ENCODE measurements around the gene GAREM1. TPM values are rescaled to one million over a fixed set of nuclear protein-coding genes. Genes with fewer than 3 reads are reported as not detected.
"Not testable (repeated sequence)": the region's sequence is repeated elsewhere in the genome, so short reads cannot be mapped to it uniquely, and the experiment has no call there.

Gene GAREM1
- total RNA-seq, 5 donors from 2014 or later (not counting 1 experiment from before 2014, with no cell fraction given): 0.26 to 0.41 (median 0.33) TPM

DNA sequence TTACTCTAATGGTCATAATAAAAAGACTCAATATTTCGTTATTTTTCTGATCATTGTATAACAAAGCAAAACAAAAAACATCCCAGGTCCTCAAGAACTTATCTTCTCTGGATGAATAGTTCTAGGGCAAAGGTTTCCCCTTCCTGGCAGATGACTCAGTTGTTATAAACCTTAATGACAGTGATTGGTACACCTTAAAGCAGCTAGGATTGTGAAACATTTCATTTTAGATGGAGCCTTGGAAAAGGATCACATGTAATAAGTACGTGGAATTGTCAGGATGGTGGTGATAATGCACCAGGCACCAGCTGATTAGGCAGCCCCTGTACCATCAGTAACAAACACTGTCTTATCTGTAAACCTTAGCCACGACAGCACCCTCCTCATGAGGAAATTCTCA is 233.6 kb downstream of the GAREM1 start:
- ATAC-seq (replicated peaks in 1 of 4): no peak
- no peak overlapping the region for H3K4me3 Mint-ChIP-seq
- ChIA-PET POLR2A (no interaction called here), CTCF (no interaction called here)
- peaks cover 18 to 20% of the 10 kb centered on the region in 2 donors for H3K27me3 Mint-ChIP-seq
- no peaks in the 10 kb centered on the region for H3K9me3 ChIP-seq
- WGBS (ENCODE audit: insufficient coverage): no CpG with 5 or more reads among the region's 3 CpGs
- no peak overlapping the region for H3K27ac ChIP-seq (ENCODE audit: low read length)
- no peaks in the 10 kb centered on the region for H3K4me1 Mint-ChIP-seq
- DNase-seq: no peak
- no peaks in the 10 kb centered on the region for H3K4me1 ChIP-seq (ENCODE audit: control insufficient read depth in 1 of 2, extremely low read depth in 1 of 2, insufficient read depth in 2 of 2, low read length in 2 of 2)
- H3K36me3 Mint-ChIP-seq: no peaks in the 10 kb centered on the region
- peaks cover 0 to 4% (median 4%) of the 10 kb centered on the region in 3 donors for H3K9me3 Mint-ChIP-seq
- H3K36me3 ChIP-seq (ENCODE audit: control insufficient read depth in 2 of 2, extremely low read depth in 1 of 2, insufficient read depth in 1 of 2, low read length in 1 of 2): no peaks in the 10 kb centered on the region
- peaks cover 0 to 9% of the 10 kb centered on the region in 2 experiments for H3K27me3 ChIP-seq (replicated peaks in 1 of 2; ENCODE audit: control insufficient read depth in 2 of 2, extremely low read depth in 1 of 2, insufficient read depth in 2 of 2, low read length in 1 of 2)
- H3K4me3 ChIP-seq (ENCODE audit: control insufficient read depth in 1 of 2, extremely low read depth in 1 of 2, low read length in 1 of 2): no peak overlapping the region
- no peak overlapping the region for H3K27ac Mint-ChIP-seq

DNA sequence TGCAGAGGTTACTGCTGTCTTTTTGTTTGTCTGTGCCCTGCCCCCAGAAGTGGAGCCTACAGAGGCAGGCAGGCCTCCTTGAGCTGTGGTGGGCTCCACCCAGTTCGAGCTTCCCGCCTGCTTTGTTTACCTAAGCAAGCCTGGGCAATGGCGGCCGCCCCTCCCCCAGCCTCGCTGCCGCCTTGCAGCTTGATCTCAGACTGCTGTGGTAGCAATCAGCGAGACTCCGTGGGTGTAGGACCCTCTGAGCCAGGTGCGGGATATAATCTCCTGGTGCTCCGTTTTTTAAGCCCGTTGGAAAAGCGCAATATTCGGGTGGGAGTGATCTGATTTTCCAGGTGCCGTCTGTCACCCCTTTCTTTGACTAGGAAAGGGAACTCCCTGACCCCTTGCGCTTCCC is 237.3 kb downstream of the GAREM1 start:
- DNase-seq; H3K4me1 Mint-ChIP-seq; H3K36me3 ChIP-seq (ENCODE audit: control insufficient read depth in 2 of 2, extremely low read depth in 1 of 2, insufficient read depth in 1 of 2, low read length in 1 of 2); H3K9me3 ChIP-seq; CTCF ChIA-PET; H3K27ac Mint-ChIP-seq; H3K4me3 Mint-ChIP-seq; POLR2A ChIA-PET; H3K4me3 ChIP-seq (ENCODE audit: control insufficient read depth in 1 of 2, extremely low read depth in 1 of 2, low read length in 1 of 2); H3K27ac ChIP-seq (ENCODE audit: low read length); H3K9me3 Mint-ChIP-seq; H3K27me3 ChIP-seq (replicated peaks in 1 of 2; ENCODE audit: control insufficient read depth in 2 of 2, extremely low read depth in 1 of 2, insufficient read depth in 2 of 2, low read length in 1 of 2); ATAC-seq (replicated peaks in 1 of 4); H3K36me3 Mint-ChIP-seq; H3K4me1 ChIP-seq (ENCODE audit: control insufficient read depth in 1 of 2, extremely low read depth in 1 of 2, insufficient read depth in 2 of 2, low read length in 2 of 2): not testable (repeated sequence)
- 89% methylated on average over 11 of the region's 15 CpGs for WGBS (ENCODE audit: insufficient coverage)
- H3K27me3 Mint-ChIP-seq: peaks cover 14 to 16% of the 10 kb centered on the region in 2 donors

DNA sequence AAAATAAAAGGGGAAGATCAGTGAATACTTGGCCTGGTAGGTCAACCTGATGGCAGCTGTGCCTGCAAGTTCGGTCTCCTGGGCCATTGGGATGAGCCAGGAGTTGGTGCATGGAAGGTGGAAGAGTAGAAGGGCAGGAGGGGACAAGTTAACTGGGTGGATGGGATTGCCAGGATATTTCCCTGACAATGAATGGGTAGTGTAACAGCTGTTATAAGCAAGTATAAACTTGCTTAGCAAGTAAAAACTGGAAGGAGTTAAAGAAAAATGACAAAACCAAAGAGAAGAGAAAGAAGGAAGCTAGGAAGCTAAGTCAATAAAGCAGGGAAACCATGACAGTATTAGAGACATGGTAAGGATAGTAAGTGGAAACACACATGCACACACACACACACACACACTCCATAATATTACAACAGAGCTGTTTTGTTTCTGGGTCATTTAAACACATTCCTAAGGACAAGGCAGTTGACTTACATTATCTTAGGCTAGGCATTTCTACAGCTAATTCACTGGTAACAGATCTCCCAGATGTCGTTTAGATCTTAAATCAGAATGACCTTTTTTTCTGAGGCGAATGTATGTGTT is 251.2 kb downstream of the GAREM1 start:
- H3K9me3 Mint-ChIP-seq: no peaks in the 10 kb centered on the region
- ATAC-seq (replicated peaks in 1 of 4) (no peak), DNase-seq (no peak)
- Histone ChIP-seq H3K9me3 (no peaks in the 10 kb centered on the region), H3K36me3 (ENCODE audit: control insufficient read depth in 2 of 2, extremely low read depth in 1 of 2, insufficient read depth in 1 of 2, low read length in 1 of 2) (no peaks in the 10 kb centered on the region), H3K4me3 (ENCODE audit: control insufficient read depth in 1 of 2, extremely low read depth in 1 of 2, low read length in 1 of 2) (no peak overlapping the region), H3K4me1 (ENCODE audit: control insufficient read depth in 1 of 2, extremely low read depth in 1 of 2, insufficient read depth in 2 of 2, low read length in 2 of 2) (no peaks in the 10 kb centered on the region), H3K27ac (ENCODE audit: low read length) (no peak overlapping the region), H3K27me3 (replicated peaks in 1 of 2; ENCODE audit: control insufficient read depth in 2 of 2, extremely low read depth in 1 of 2, insufficient read depth in 2 of 2, low read length in 1 of 2) (peaks cover 0 to under 1% of the 10 kb centered on the region in 2 experiments)
- 78% methylated on average over 2 of the region's 3 CpGs for WGBS (ENCODE audit: insufficient coverage)
- H3K27ac Mint-ChIP-seq: no peak overlapping the region
- CTCF ChIA-PET: interaction anchor here in 1 of 2 donors (0.9 to 1.1 kb wide), 2 partner anchors 15 to 22 kb away, joined by 3 to 4 read pairs; no protein-coding TSS in a partner anchor
- H3K27me3 Mint-ChIP-seq: peaks cover 0 to 6% of the 10 kb centered on the region in 2 donors
- POLR2A ChIA-PET: no interaction called here
- H3K4me3 Mint-ChIP-seq: no peak overlapping the region
- H3K36me3 Mint-ChIP-seq: no peaks in the 10 kb centered on the region
- no peaks in the 10 kb centered on the region for H3K4me1 Mint-ChIP-seq

DNA sequence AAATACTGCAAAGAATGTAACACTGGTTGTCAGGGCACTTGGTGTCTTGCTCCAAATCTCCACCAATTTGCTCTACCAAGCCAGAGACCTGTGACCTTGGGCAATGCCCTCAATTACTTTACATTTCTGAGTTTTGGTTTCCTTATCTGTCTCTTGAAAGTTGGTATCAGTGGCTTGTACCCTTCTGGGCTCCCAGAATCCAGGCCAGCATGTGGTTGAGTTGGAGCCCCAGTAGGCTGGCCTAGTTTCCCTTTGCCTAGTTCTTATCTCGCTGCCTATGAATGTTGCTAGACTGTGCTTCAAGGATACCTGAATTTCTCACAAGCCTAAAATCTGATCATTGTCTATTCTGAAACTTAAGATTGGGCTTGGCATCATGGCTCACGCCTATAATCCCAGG is 254.3 kb downstream of the GAREM1 start:
- Histone ChIP-seq H3K4me1 (ENCODE audit: control insufficient read depth in 1 of 2, extremely low read depth in 1 of 2, insufficient read depth in 2 of 2, low read length in 2 of 2) (no peaks in the 10 kb centered on the region), H3K27me3 (replicated peaks in 1 of 2; ENCODE audit: control insufficient read depth in 2 of 2, extremely low read depth in 1 of 2, insufficient read depth in 2 of 2, low read length in 1 of 2) (no peaks in the 10 kb centered on the region), H3K4me3 (ENCODE audit: control insufficient read depth in 1 of 2, extremely low read depth in 1 of 2, low read length in 1 of 2) (no peak overlapping the region), H3K27ac (ENCODE audit: low read length) (no peak overlapping the region), H3K9me3 (no peaks in the 10 kb centered on the region), H3K36me3 (ENCODE audit: control insufficient read depth in 2 of 2, extremely low read depth in 1 of 2, insufficient read depth in 1 of 2, low read length in 1 of 2) (no peaks in the 10 kb centered on the region)
- H3K36me3 Mint-ChIP-seq: no peaks in the 10 kb centered on the region
- no peak overlapping the region for H3K4me3 Mint-ChIP-seq
- H3K27ac Mint-ChIP-seq: no peak overlapping the region
- CTCF ChIA-PET: no interaction called here
- 67% methylated on average over 1 of the region's 2 CpGs for WGBS (ENCODE audit: insufficient coverage)
- H3K4me1 Mint-ChIP-seq: no peaks in the 10 kb centered on the region
- no peaks in the 10 kb centered on the region for H3K9me3 Mint-ChIP-seq
- peaks cover 0 to 8% of the 10 kb centered on the region in 2 donors for H3K27me3 Mint-ChIP-seq
- ATAC-seq (replicated peaks in 1 of 4): no peak
- DNase-seq: no peak
- POLR2A ChIA-PET: no interaction called here

DNA sequence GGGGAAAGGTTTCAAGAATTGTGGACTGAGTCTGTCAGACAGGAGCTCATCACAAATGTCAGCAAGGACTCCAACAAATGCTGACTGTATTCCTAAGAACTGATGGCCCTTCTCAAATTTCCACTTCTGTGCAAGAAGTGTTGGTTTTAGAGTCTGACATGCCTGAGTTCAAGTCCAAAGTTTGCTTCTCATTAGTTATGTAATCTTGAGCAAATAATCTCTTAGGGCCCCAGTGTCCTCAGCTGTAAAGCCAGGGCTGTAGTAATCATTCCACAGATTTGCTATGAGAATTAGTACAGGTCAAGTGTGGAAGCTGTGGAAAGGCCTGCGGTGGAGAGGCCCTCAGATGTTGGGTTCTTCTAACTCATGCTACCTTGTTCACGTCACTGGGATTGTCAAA is 257.0 kb downstream of the GAREM1 start:
- Histone ChIP-seq H3K27ac (ENCODE audit: low read length) (no peak overlapping the region), H3K27me3 (replicated peaks in 1 of 2; ENCODE audit: control insufficient read depth in 2 of 2, extremely low read depth in 1 of 2, insufficient read depth in 2 of 2, low read length in 1 of 2) (peaks cover 0 to 2% of the 10 kb centered on the region in 2 experiments), H3K4me1 (ENCODE audit: control insufficient read depth in 1 of 2, extremely low read depth in 1 of 2, insufficient read depth in 2 of 2, low read length in 2 of 2) (no peaks in the 10 kb centered on the region), H3K9me3 (no peaks in the 10 kb centered on the region), H3K4me3 (ENCODE audit: control insufficient read depth in 1 of 2, extremely low read depth in 1 of 2, low read length in 1 of 2) (no peak overlapping the region), H3K36me3 (ENCODE audit: control insufficient read depth in 2 of 2, extremely low read depth in 1 of 2, insufficient read depth in 1 of 2, low read length in 1 of 2) (no peaks in the 10 kb centered on the region)
- WGBS (ENCODE audit: insufficient coverage): no CpG with 5 or more reads among the region's 2 CpGs
- Mint-ChIP-seq H3K27ac (no peak overlapping the region), H3K27me3 (peaks cover 1 to 8% of the 10 kb centered on the region in 2 donors), H3K4me1 (no peaks in the 10 kb centered on the region), H3K4me3 (no peak overlapping the region), H3K9me3 (no peaks in the 10 kb centered on the region), H3K36me3 (no peaks in the 10 kb centered on the region)
- DNase-seq: no peak
- POLR2A ChIA-PET: no interaction called here
- CTCF ChIA-PET: no interaction called here
- no peak for ATAC-seq (replicated peaks in 1 of 4)

All from T-cell (primary cell).